K562 (cell line): ENCODE results near the gene CFAP97D1. TPM values are rescaled to one million over a fixed set of nuclear protein-coding genes. Genes with fewer than 3 reads are reported as not detected.

Source experiments
- ARID3B ChIP-seq: fragments of 250-450 bp; sonication (Bioruptor Pico); IDR thresholded peaks from 2 replicates; pipeline ENCODE4 v1.4.0; 2020; ENCODE audit warnings: borderline replicate concordance
- CREB3 ChIP-seq: fragments of 450-650 bp; conservative IDR thresholded peaks from 2 replicates; pipeline ENCODE4 v1.6.1; 2016; ENCODE audit warnings: missing genetic modification characterization, low read depth, mild to moderate bottlenecking, missing compliant biosample characterization, moderate library complexity
- DEAF1 ChIP-seq: fragments of 450-650 bp; formaldehyde crosslinking; IDR thresholded peaks from 2 replicates; pipeline ENCODE4 v1.4.0; 2020; ENCODE audit warnings: mild to moderate bottlenecking, moderate library complexity
- ETV6 ChIP-seq, 3 experiments: fragments of 150-350 bp in 1 of 3; sonication (generic) in 1 of 3; formaldehyde crosslinking in 1 of 3; IDR thresholded peaks; 2 replicates each; pipeline versions ENCODE4 v1.6.1 to v1.8.0; 2014 to 2022; ENCODE audit warnings: borderline replicate concordance in 2 of 3, low read depth in 2 of 3, antibody characterized with exemption in 1 of 3, low read length in 1 of 3, mild to moderate bottlenecking in 1 of 3, missing genetic modification reagents in 1 of 3
- GTF2E2 ChIP-seq: fragments of 200-800 bp; sonication (Bioruptor generic); IDR thresholded peaks from 2 replicates; pipeline ENCODE4 v1.6.1; 2016; ENCODE audit warnings: missing genetic modification characterization, missing compliant biosample characterization
- HNRNPH1 ChIP-seq: fragments of 200-400 bp; formaldehyde crosslinking; optimal IDR thresholded peaks from 2 replicates; pipeline ENCODE3; 2017; ENCODE audit warnings: low read depth, mild to moderate bottlenecking, low read length, moderate library complexity
- ILK ChIP-seq: fragments of 450-650 bp; IDR thresholded peaks from 2 replicates; pipeline ENCODE4 v1.6.1; 2016; ENCODE audit warnings: missing genetic modification characterization, low read depth, mild to moderate bottlenecking, missing compliant biosample characterization, moderate library complexity, borderline replicate concordance
- MAZ ChIP-seq, 2 experiments: fragments of 450-650 bp in 1 of 2; sonication (generic) in 1 of 2; formaldehyde crosslinking; IDR thresholded peaks in 1 of 2; conservative IDR thresholded peaks in 1 of 2; 2 replicates each; pipeline versions ENCODE4 v1.4.0 to v1.5.0; 2020; ENCODE audit warnings: mild to moderate bottlenecking in 1 of 2, missing genetic modification reagents in 1 of 2
- ZNF3 ChIP-seq: fragments of 250-450 bp; sonication (Bioruptor Pico); IDR thresholded peaks from 2 replicates; pipeline ENCODE4 v1.5.0; 2021; ENCODE audit warnings: mild to moderate bottlenecking, moderate library complexity
- ZNF384 ChIP-seq: IDR thresholded peaks from 2 replicates; pipeline ENCODE4 v1.6.1; 2012; ENCODE audit warnings: low read depth, low read length, improper control_type of control experiment
- ZNF512 ChIP-seq: IDR thresholded peaks from 2 replicates; pipeline ENCODE4 v1.6.1; 2016; ENCODE audit warnings: missing genetic modification characterization, missing compliant biosample characterization
- ZNF609 ChIP-seq: sonication (generic); formaldehyde crosslinking; IDR thresholded peaks from 2 replicates; pipeline ENCODE4 v1.8.1; 2023; ENCODE audit warnings: missing genetic modification reagents, mild to moderate bottlenecking, borderline replicate concordance
- polyA plus RNA-seq, 8 experiments: library from polyadenylated mRNA; depleted of rRNA in 4 of 8; stranded (reverse) in 5 of 8; unstranded in 3 of 8; fragments of >200 nt; fragmentation: Nextera tagmentation in 2 of 8; fragmentation: Illumina TruSeq in 1 of 8; extraction: Ambion mirVana in 2 of 8; extraction: Trizol in 1 of 8; gene quantifications; 2 replicates each; pipeline versions ENCODE4 v1.2.1 to v1.2.3, GENCODE V29; 2011 to 2014; ENCODE audit warnings: inconsistent platforms in 1 of 8, missing spikeins in 1 of 8
- total RNA-seq, 7 experiments: library from RNA; depleted of rRNA in 6 of 7; stranded (reverse); fragments of >200 nt in 6 of 7; fragmentation: Illumina TruSeq in 2 of 7; extraction: Trizol in 2 of 7; gene quantifications; 2 replicates each; pipeline versions ENCODE4 v1.2.1 to v1.2.3, GENCODE V29; 2011 to 2021; ENCODE audit warnings: low replicate concordance in 1 of 7

CFAP97D1 gene
- total and polyA plus RNA-seq, 9 of the 15 experiments (the other 6 are each of a cell fraction or from before 2014, with no cell fraction given): not detected

- TF ChIP-seq CREB3: no peak
- no peak for TF ChIP-seq ZNF384
- no peak for TF ChIP-seq ARID3B (CRISPR knock-in tag)
- peak; percentile 40; the same call in 1 of the 2 replicates for TF ChIP-seq GTF2E2
- TF ChIP-seq ZNF3 (CRISPR knock-in tag): no peak
- no peak for TF ChIP-seq DEAF1
- TF ChIP-seq ZNF609 (CRISPR knock-in tag): no peak
- TF ChIP-seq HNRNPH1: no peak
- no peak for TF ChIP-seq ILK (tag)
- TF ChIP-seq ZNF512 (tag): no peak
- no peak for TF ChIP-seq ETV6 (IDR thresholded peaks at IDR 0.05; ENCODE audit: borderline replicate concordance in 1 of 2, low read depth in 2 of 2, low read length in 1 of 2)
- no peak for TF ChIP-seq ETV6 (CRISPR knock-in tag; IDR thresholded peaks at IDR 0.05; ENCODE audit: borderline replicate concordance)
- TF ChIP-seq MAZ (CRISPR knock-in tag; conservative IDR thresholded peaks at IDR 0.05 in 1 of 2, IDR thresholded peaks at IDR 0.05 in 1 of 2): peak; percentile 63 to 85; a peak in 3 of 4 replicates
Measured at GRCh38 chr17:43778337-43779144, 1.7 kb upstream of the CFAP97D1 start, which contains the start of gene DUSP3 (continued).
